Activated T-cell treated with anti-CD3 and anti-CD28 coated beads, Interleukin-2, amount 50 U/mL, for 48 hours (primary cell): ENCODE measurements around the gene OTUB2.
A peak's percentile ranks its signal among the peaks of the same experiment; 100 is the strongest.

Experiments
- DNase-seq, 2 experiments: peaks; one replicate each; pipeline ENCODE4 v3.0.0-alpha.2; 2020

The OTUB2 gene

DNA sequence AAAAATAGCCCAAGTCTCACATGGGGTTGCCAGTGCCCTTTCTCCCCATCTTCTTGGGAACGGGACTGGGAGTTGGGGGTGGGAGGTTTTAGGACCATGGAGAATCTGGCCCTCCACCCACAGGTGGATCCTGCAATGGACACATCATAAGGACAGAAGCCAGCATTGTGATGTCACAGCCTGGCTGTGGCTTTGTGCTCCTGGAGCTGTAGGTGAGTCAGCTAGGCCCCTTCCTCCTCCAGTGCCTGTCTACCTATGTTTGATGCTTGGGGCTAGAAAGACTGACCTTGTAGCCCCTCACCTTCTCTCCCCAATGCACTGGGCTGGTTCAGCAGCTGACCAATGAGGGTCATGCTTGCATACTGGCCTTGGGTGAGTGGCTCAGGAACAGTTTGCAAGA lies 29.1 kb upstream of the OTUB2 start, which contains the start of gene CCDC197:
CCDC197 (plus strand) TSS at position 220 of the 400 bp plus-strand sequence. CDS start 831 bp downstream, outside the sequence.
- peak in 1 of 2 experiments; percentile 56 for DNase-seq

- DNase-seq, result no peak
These were observed 27.9 kb upstream of the OTUB2 start for GRCh38 chr14:93997916-93998870.

DNA sequence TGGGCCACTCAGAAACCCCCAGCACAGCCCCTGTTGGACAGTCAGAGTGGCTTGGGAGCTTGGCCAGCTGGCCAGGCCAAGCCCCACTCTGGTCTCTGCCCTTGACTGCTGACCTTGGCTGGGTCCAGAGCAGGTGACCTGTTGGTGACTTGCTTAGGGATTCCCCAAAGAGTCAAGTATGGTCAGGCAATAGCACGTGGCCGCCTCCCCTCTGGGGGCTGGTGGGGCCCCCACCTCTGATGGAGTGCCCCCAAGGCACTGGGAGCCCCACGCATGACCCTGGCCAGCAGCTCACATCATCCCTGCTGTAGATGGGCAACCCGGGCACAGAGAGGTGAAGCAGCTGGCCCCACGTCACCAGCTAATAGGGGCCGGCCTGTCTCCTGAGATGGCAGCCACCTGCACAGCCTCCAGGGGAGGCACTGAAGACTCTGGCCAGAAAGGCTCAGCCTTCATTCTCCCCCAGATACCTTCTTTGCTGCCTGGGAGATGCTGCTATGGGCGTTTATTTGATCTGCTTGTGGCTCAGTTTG lies 27.2 kb upstream of the OTUB2 start:
- no peak for DNase-seq

- no peak for DNase-seq
These were observed 26.6 kb upstream of the OTUB2 start for GRCh38 chr14:93999573-93999972.

DNA sequence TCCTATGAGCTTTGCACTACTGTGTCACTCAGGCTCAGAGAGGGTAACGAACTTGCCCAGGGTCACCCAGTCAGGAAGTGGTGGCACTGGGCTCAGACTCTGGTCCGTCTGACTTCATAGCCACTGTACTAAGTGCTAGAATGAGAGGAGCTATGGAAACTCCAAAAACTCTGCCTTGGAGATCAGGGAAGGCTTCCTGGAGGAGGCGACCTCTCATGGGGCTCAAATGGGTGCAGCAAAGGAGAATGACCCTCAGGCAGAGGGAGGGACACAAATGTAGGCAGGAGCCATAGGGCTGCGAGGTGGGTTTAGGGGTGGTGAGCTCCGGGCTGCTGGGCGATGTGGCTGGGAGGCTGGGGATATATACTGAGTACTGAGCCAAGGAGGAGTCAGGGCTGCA lies 25.9 kb upstream of the OTUB2 start:
- DNase-seq, result no peak

DNA sequence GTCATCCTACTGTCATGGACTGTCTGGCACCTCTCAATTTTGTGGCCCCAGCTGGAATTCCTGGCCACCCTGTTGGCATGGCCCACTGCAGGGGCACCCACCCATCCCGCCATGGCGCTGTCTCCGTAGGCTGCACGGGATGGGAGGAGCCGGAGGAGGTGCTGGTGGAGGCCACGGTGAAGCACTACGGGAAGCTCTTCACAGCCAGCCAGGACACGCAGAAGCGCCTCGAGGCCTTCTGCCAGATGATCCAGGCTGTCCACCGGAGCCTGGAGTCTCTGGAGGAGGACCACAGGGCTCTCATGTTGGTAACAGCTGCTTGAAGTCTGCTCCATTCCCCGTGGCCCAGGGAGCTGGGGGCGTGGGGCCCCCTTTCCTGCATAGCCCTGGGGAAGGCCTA lies 25.1 kb upstream of the OTUB2 start:
- no peak for DNase-seq

GRCh38 chr14:94001501-94002396 lies 24.4 kb upstream of the OTUB2 start:
- peak; percentile 75 to 76 for DNase-seq

DNA sequence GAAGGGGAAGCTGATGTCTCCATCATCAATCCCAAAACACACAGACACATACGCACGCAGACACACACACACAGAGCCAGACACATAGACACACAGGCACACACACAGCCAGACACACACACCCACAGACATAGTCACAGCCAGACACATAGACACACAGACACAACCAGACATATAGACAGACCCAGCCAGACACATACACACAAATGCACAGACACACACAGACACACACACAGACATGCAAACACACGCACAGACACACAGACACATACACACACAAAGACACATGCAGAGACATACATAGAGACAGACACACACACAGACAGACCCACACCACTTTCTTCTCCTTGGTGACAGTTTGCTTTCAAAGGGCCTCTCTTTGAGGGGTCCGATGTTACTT lies 22.7 kb upstream of the OTUB2 start:
- no peak for DNase-seq

- no peak for DNase-seq
These were observed 22.1 kb upstream of the OTUB2 start for GRCh38 chr14:94004015-94004414.

DNA sequence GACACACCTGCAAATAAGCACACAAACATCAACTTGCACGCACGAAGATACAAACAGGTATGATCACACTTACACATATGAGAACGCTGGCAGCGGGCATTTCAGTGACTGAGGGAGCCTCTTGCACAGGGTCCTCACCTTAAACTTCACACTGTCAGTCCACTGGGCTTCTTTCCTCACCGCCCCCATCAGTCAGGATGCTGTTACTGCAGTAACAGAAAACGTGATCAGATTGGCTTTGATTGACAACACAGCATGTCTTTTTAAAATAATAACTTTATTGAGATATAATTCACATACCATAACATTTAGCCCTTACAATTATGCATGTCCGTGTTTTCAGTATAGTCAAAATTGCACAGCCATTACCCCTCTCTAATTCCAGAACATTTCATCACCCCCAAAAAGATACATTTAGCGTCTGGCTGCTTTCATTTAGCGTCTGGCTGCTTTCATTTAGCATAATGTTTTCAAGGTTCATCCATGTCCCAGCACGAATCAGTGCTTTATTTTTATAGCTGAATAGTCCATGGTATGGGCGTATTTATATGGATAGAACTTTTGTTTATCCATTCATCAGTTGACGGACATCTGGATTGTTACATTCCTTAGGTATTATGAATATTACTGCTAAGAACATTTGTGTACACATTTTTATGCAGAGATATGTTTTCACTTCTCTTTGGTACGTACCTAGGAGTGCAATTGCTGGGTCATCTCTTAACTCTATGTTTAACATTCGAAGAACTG lies 20.6 kb upstream of the OTUB2 start:
- no peak for DNase-seq

DNA sequence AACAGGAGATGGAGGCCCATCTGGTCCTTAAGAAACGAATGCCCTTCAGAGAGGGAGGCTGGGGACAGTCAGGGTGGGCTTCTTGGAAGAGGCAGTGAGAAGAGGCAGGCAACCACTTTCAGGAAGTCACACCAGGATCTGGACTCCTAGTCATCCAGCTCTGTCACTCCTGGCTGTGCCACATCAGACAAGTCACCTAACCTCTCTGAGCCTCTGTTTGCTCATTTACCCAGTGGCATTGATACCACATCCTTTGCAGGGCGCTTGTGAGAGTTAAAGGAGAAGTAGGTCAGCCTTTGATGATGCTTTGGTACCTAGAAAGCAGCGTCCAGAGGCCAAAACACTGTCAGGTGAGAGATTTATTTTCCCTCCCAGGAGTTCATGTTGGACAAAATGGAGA lies 17.9 kb upstream of the OTUB2 start:
- DNase-seq, result no peak

- no peak for DNase-seq
These were observed 16.4 kb upstream of the OTUB2 start for GRCh38 chr14:94009767-94010166.

DNA sequence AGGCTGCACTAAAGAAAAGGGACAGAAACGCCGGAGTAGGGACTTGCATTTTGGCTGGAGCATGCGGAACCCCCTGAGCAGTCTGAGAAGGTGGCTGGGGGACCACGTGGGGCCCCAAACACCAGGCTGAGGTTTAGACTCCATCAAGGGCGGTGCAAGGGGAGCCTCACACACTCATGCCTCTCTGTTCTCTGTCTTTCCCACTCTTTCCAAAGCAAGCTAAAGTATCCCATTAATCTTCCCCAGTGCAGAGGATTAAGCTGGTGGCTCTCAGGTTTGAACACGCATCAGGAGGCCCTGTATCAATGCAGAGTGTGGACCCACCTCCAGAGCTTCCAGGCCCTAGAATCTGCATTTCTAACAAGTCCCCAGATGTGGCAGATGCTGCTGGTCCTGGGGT lies 15.5 kb upstream of the OTUB2 start:
- DNase-seq, result no peak

DNA sequence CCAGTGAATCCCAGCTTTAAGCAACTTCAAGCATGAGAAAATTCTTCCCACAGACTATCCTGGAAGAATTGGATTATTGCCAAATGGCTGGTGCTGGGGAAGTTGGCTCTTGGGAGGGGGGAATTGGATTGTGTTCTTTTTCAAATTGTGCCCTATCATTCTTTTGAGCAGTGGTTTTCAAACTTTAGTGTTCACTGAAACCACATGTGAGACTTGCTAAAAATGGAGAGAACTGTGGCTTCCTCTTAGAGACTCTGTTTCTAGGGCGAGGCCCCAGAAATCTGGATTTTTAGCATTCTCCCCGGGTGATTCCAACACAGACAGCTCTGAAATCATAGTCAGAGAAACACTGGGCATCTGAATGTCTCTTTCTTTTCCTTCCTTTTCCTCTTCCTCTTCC lies 14.3 kb upstream of the OTUB2 start:
- no peak for DNase-seq

DNA sequence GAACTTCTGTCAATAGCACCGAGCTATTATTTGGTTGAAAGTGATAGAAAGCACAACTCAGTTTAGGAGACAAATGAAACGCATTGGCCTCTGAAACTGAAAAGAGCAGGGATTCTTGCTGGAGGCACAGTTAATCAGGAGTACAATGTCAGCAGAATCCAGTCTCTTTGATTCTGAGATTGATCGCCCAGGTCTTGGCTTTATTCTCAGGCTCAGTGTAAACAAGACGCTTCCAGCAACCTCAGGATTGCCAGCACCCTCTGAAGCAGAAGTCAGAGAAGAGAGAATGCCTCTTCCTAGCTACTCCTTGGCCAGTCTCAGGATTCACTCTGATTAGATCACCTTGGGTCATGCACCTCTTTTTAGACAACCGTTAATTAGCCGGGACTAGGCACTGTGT lies 11.8 kb upstream of the OTUB2 start:
- DNase-seq, result no peak

- no peak for DNase-seq
These were observed 10.9 kb upstream of the OTUB2 start for GRCh38 chr14:94015223-94015622.

DNA sequence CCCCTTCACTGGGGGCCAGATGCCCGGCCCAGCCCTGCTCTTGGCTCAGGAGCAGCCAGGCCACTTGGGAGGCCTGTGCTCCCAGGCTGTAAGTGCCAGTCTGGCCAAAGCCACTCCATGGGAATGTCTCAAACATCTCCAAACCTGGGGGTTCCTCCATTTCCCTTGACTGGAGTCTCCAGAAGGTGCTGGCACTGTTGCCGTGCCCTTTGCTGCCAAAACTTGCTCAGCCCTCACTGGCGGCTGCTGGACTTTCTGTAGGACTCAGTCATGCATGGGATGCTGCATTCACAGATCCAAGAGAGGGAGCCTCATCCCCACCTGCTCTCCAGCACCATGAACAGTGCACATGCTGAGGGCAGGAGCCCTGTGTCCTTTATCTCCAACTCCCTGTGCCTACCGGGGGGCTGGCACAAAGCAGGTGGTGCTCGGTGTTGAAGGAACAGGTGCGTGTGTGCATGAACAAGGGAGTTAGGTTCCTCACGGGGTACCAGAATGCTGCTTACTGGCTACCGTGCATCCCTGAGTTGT lies 9.6 kb upstream of the OTUB2 start:
- no peak for DNase-seq

GRCh38 chr14:94018308-94018707 lies 7.8 kb upstream of the OTUB2 start:
- DNase-seq, result no peak

- no peak for DNase-seq
These were observed 6.8 kb upstream of the OTUB2 start for GRCh38 chr14:94019329-94019728.

DNA sequence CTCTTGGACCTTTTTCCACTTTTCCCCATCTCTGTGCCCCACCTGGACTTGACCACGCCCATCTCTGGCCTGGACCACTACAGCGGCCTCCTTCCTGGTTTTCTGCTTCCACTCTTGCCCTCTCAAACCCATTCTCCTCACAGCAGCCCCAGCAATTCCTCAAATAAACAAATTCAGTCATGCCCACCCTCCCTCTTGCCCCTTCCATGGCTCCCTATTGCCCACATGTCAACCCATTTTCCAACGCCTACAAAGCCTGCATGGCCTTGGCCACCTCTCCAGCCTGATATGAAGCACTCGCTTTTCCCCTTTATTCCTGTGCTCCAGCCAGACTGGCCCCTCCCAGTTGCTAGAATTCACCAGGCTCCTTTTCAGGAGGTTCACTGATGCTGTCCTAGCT lies 5.9 kb upstream of the OTUB2 start:
- DNase-seq, result no peak

- DNase-seq, result no peak
These were observed 5.1 kb upstream of the OTUB2 start for GRCh38 chr14:94021001-94021400.

DNA sequence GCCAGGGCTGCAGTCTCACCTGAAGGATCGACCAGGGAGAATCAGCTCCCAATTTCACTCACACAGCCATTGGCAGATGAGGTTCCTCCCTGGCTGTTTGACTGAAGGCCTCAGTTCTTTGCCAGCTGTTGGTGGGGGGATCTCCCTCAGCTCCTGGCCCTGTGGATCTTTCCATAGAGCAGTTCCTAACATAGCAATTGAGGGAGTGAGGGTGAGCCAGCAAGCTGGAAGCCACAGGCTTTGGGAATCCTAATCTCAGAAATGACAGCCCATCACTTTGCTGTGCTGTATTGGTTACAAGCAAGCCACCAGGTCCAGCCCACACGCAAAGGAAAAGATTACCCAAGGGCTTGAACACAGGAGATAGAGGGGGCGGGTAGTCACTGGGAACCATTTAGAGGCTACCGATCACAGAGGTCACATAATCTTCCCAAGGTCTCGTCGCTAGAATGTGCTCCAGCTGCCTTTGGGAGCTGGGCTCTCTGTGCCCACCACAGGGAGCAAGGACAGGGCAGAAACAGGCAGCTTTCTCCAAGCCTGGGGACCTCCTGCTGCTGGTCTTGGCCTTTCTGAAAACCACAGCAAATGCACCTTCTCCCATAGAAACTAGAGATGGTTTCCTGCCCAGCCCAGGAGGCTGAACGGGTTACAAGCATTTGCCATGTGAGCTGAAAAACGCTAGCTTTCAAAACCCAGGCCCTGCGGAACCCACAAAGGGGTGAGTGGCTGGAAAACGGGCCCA lies 4.6 kb upstream of the OTUB2 start:
- DNase-seq, result peak; percentile 62
